ENCODE measurements around the gene SDR42E1.

Gene SDR42E1

GRCh38 chr16:82005027-82005830 lies 6.0 kb downstream of the SDR42E1 start:
- no peak overlapping the region for H3K4me2 ChIP-seq
- no peaks in the 10 kb centered on the region for H3K27me3 ChIP-seq (ENCODE audit: insufficient read depth, low read depth)
- H3K79me2 ChIP-seq (ENCODE audit: insufficient read depth, low read depth) = no peaks in the 10 kb centered on the region; the same call in 1 of the 2 replicates
- H3K4me1 ChIP-seq (ENCODE audit: low read depth, poor library complexity, severe bottlenecking) = peaks cover 2% of the 10 kb centered on the region
- TF ChIP-seq, protein P1, sequence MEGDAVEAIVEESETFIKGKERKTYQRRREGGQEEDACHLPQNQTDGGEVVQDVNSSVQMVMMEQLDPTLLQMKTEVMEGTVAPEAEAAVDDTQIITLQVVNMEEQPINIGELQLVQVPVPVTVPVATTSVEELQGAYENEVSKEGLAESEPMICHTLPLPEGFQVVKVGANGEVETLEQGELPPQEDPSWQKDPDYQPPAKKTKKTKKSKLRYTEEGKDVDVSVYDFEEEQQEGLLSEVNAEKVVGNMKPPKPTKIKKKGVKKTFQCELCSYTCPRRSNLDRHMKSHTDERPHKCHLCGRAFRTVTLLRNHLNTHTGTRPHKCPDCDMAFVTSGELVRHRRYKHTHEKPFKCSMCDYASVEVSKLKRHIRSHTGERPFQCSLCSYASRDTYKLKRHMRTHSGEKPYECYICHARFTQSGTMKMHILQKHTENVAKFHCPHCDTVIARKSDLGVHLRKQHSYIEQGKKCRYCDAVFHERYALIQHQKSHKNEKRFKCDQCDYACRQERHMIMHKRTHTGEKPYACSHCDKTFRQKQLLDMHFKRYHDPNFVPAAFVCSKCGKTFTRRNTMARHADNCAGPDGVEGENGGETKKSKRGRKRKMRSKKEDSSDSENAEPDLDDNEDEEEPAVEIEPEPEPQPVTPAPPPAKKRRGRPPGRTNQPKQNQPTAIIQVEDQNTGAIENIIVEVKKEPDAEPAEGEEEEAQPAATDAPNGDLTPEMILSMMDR (conservative IDR thresholded peaks at IDR 0.05; ENCODE audit: low read depth, low read length) = no peak
- H3K27ac ChIP-seq = no peak overlapping the region
- H2AFZ ChIP-seq (ENCODE audit: low read depth) = no peak overlapping the region
- H3K9ac ChIP-seq = no peak overlapping the region
- H3K4me3 ChIP-seq (IDR thresholded peaks at IDR 0.05; ENCODE audit: insufficient read depth, low read depth, low read length) = no peak overlapping the region
- no peaks in the 10 kb centered on the region for H4K20me1 ChIP-seq (ENCODE audit: insufficient read depth)
- H3K36me3 ChIP-seq (ENCODE audit: insufficient read depth) = no peaks in the 10 kb centered on the region

DNA sequence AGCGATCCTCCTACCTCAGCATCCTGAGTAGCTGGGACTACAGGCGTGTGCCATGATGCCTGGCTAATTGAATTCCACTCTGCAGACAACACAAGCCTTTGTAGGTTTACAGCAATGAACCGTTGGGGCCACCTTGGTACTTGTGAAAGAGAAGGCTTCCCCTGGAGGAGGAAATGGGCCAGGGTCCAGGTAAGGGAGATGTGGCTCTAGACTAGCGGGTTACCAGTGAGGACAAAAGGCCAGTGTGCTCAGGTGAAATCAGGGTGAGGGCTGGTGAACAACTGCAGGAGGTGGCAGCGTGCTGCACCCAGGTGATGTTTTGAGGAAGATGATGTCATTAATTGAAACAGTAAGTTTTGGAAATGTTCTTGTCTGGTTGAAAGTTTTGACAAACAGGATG lies 6.7 kb downstream of the SDR42E1 start:
- H4K20me1 ChIP-seq (ENCODE audit: insufficient read depth) = no peaks in the 10 kb centered on the region
- no peaks in the 10 kb centered on the region for H3K27me3 ChIP-seq (ENCODE audit: insufficient read depth, low read depth)
- H3K4me1 ChIP-seq (ENCODE audit: low read depth, poor library complexity, severe bottlenecking) = no peaks in the 10 kb centered on the region
- no peak overlapping the region for H2AFZ ChIP-seq (ENCODE audit: low read depth)
- no peak overlapping the region for H3K4me2 ChIP-seq
- H3K79me2 ChIP-seq (ENCODE audit: insufficient read depth, low read depth) = no peaks in the 10 kb centered on the region
- TF ChIP-seq, protein P1 (conservative IDR thresholded peaks at IDR 0.05; ENCODE audit: low read depth, low read length) = no peak
- H3K4me3 ChIP-seq (IDR thresholded peaks at IDR 0.05; ENCODE audit: insufficient read depth, low read depth, low read length) = no peak overlapping the region
- H3K9ac ChIP-seq = no peak overlapping the region
- H3K27ac ChIP-seq = no peak overlapping the region
- H3K36me3 ChIP-seq (ENCODE audit: insufficient read depth) = no peaks in the 10 kb centered on the region; the same call in 1 of the 2 replicates

DNA sequence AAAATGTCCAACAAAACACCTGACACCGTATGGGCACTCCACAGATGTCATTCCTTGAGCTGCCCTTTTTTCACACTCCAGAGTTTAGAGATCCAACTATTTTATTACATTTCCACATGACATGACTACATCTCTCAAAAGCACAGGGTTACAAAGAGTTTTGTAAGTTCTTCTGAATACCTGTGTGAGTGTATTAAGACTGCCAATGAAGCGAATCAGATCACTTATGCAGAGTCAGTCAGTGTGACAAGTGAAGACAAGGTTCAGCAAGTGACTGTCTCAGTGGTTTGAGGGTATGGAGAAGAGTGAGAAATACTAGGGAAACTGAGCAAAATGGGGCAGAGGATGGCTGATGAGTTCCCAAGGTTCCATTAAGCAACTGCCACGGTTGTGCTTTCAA lies 8.4 kb downstream of the SDR42E1 start:
- no peak overlapping the region for H3K4me3 ChIP-seq (IDR thresholded peaks at IDR 0.05; ENCODE audit: insufficient read depth, low read depth, low read length)
- H3K4me2 ChIP-seq = no peak overlapping the region
- no peaks in the 10 kb centered on the region for H3K27me3 ChIP-seq (ENCODE audit: insufficient read depth, low read depth)
- TF ChIP-seq, protein P1 (conservative IDR thresholded peaks at IDR 0.05; ENCODE audit: low read depth, low read length) = no peak
- H3K9ac ChIP-seq = no peak overlapping the region
- H3K27ac ChIP-seq = no peak overlapping the region
- no peaks in the 10 kb centered on the region for H4K20me1 ChIP-seq (ENCODE audit: insufficient read depth)
- no peaks in the 10 kb centered on the region; the same call in 1 of the 2 replicates for H3K36me3 ChIP-seq (ENCODE audit: insufficient read depth)
- H2AFZ ChIP-seq (ENCODE audit: low read depth) = no peak overlapping the region
- H3K4me1 ChIP-seq (ENCODE audit: low read depth, poor library complexity, severe bottlenecking) = no peaks in the 10 kb centered on the region
- H3K79me2 ChIP-seq (ENCODE audit: insufficient read depth, low read depth) = no peaks in the 10 kb centered on the region

DNA sequence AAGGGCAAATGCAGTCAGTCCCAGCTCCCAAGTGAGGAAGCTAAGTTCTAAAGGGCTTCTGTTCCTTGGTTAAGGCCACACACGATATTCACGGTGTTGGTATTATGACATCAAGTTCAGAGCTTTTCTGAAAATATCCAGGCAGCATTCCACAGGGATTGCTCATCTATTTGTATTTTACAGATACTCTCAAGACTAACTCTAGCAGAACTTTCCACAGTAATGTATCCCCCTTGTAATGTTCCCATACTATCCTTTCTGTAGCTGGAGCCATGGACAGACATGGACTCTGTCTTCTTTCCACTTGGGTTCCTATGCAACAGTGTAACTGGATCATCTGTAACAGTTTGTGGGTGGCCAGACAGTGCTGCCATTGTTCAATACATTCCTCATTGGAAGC lies 13.5 kb downstream of the SDR42E1 start:
- H3K79me2 ChIP-seq (ENCODE audit: insufficient read depth, low read depth) = no peaks in the 10 kb centered on the region
- no peaks in the 10 kb centered on the region; the same call in 1 of the 2 replicates for H3K36me3 ChIP-seq (ENCODE audit: insufficient read depth)
- no peak overlapping the region for H2AFZ ChIP-seq (ENCODE audit: low read depth)
- no peak overlapping the region for H3K9ac ChIP-seq
- H3K27ac ChIP-seq = no peak overlapping the region
- H3K27me3 ChIP-seq (ENCODE audit: insufficient read depth, low read depth) = no peaks in the 10 kb centered on the region
- no peak overlapping the region for H3K4me2 ChIP-seq
- TF ChIP-seq, protein P1 (conservative IDR thresholded peaks at IDR 0.05; ENCODE audit: low read depth, low read length) = no peak
- no peaks in the 10 kb centered on the region for H4K20me1 ChIP-seq (ENCODE audit: insufficient read depth)
- no peaks in the 10 kb centered on the region for H3K4me1 ChIP-seq (ENCODE audit: low read depth, poor library complexity, severe bottlenecking)
- no peak overlapping the region for H3K4me3 ChIP-seq (IDR thresholded peaks at IDR 0.05; ENCODE audit: insufficient read depth, low read depth, low read length)
